PFSK-1 (cell line): ENCODE measurements around the gene TTLL7.

ENCODE experiments used
- FOXP2 ChIP-seq: optimal IDR thresholded peaks from 2 replicates; pipeline ENCODE3; 2011; ENCODE audit warnings: borderline replicate concordance, control low read depth, inconsistent platforms; ENCODE audit not compliant: insufficient read depth; ENCODE audit errors: extremely low read length, extremely low read depth
- POLR2AphosphoS5 ChIP-seq: IDR thresholded peaks from 2 replicates; pipeline ENCODE4 v1.6.1; 2012; ENCODE audit warnings: low read depth, mild to moderate bottlenecking, control low read depth, low read length, moderate library complexity
- SIN3A ChIP-seq: IDR thresholded peaks from 2 replicates; pipeline ENCODE4 v1.6.1; 2012; ENCODE audit warnings: mild to moderate bottlenecking, low read length, moderate library complexity, borderline replicate concordance; ENCODE audit not compliant: insufficient read depth
- TAF1 ChIP-seq: IDR thresholded peaks from 2 replicates; pipeline ENCODE4 v1.6.1; 2012; ENCODE audit warnings: low read length, control low read depth, borderline replicate concordance; ENCODE audit not compliant: insufficient read depth
- TF ChIP-seq, protein P1 (sequence below), 2 experiments: IDR thresholded peaks; 2 replicates each; pipeline versions ENCODE4 v1.6.1 to v1.8.0; 2011 to 2012; ENCODE audit warnings: low read depth in 2 of 2, low read length in 2 of 2, control low read depth in 1 of 2, inconsistent platforms in 1 of 2, mild to moderate bottlenecking in 1 of 2, moderate library complexity in 1 of 2; ENCODE audit not compliant: insufficient read depth in 1 of 2

TTLL7 gene

GRCh38 chr1:84012018-84012417 is 13.1 kb upstream of the TTLL7 start:
- no peak for TF ChIP-seq SIN3A
- no peak for TF ChIP-seq FOXP2
- TF ChIP-seq, protein P1, sequence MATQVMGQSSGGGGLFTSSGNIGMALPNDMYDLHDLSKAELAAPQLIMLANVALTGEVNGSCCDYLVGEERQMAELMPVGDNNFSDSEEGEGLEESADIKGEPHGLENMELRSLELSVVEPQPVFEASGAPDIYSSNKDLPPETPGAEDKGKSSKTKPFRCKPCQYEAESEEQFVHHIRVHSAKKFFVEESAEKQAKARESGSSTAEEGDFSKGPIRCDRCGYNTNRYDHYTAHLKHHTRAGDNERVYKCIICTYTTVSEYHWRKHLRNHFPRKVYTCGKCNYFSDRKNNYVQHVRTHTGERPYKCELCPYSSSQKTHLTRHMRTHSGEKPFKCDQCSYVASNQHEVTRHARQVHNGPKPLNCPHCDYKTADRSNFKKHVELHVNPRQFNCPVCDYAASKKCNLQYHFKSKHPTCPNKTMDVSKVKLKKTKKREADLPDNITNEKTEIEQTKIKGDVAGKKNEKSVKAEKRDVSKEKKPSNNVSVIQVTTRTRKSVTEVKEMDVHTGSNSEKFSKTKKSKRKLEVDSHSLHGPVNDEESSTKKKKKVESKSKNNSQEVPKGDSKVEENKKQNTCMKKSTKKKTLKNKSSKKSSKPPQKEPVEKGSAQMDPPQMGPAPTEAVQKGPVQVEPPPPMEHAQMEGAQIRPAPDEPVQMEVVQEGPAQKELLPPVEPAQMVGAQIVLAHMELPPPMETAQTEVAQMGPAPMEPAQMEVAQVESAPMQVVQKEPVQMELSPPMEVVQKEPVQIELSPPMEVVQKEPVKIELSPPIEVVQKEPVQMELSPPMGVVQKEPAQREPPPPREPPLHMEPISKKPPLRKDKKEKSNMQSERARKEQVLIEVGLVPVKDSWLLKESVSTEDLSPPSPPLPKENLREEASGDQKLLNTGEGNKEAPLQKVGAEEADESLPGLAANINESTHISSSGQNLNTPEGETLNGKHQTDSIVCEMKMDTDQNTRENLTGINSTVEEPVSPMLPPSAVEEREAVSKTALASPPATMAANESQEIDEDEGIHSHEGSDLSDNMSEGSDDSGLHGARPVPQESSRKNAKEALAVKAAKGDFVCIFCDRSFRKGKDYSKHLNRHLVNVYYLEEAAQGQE (IDR thresholded peaks at IDR 0.05; ENCODE audit: insufficient read depth in 1 of 2, low read depth in 2 of 2, low read length in 2 of 2): no peak
- TF ChIP-seq TAF1: no peak
- TF ChIP-seq POLR2AphosphoS5: no peak

- no peak for TF ChIP-seq TAF1
- TF ChIP-seq, protein P1 (IDR thresholded peaks at IDR 0.05; ENCODE audit: insufficient read depth in 1 of 2, low read depth in 2 of 2, low read length in 2 of 2): no peak
- TF ChIP-seq SIN3A: no peak
- TF ChIP-seq FOXP2: no peak
- TF ChIP-seq POLR2AphosphoS5: no peak
Observed at GRCh38 chr1:84010136-84010535, 11.2 kb upstream of the TTLL7 start.

- no peak for TF ChIP-seq SIN3A
- no peak for TF ChIP-seq POLR2AphosphoS5
- no peak for TF ChIP-seq FOXP2
- no peak for TF ChIP-seq TAF1
- TF ChIP-seq, protein P1 (IDR thresholded peaks at IDR 0.05; ENCODE audit: insufficient read depth in 1 of 2, low read depth in 2 of 2, low read length in 2 of 2): no peak
Observed at GRCh38 chr1:84008631-84009030, 9.7 kb upstream of the TTLL7 start.

DNA sequence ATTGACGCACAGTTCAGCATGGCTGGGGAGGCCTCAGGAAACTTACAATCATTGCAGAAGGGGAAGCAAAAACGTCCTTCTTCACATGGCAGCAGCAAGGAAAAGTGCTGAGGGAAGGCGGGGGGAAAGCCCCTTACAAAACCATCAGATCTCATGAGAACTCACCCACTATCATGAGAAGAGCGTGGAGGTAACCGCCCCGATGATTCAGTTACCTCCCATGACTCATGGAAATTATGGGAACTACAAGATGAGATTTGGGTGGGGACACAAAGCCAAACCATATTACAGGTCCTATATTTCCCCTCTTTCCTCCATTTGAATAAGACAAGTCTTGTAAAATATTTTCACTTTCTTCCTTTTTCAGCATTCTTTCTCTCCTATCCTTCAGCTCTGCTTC is 7.7 kb upstream of the TTLL7 start:
- TF ChIP-seq SIN3A (no peak), POLR2AphosphoS5 (no peak), FOXP2 (no peak), TAF1 (no peak)
- TF ChIP-seq, protein P1 (IDR thresholded peaks at IDR 0.05; ENCODE audit: insufficient read depth in 1 of 2, low read depth in 2 of 2, low read length in 2 of 2): no peak

DNA sequence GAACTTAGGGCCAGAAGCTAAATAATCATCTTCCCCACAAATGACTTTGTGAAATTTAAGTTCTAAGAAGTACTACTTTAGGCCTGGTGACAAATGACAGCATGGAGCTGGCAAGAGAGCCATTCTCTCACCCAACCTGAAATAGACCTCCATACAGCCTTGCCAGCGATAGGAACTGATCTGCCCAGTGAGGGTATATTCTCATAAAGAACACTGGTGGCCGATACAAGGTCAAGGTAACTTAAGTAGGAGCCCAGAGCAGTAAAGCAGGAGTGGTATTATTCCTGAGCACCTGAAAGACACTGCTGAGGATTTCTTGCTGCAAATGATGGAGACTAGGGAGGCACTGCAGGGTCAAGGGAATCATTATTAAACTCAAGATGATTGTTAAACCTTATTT is 2.6 kb upstream of the TTLL7 start:
- TF ChIP-seq, protein P1 (IDR thresholded peaks at IDR 0.05; ENCODE audit: insufficient read depth in 1 of 2, low read depth in 2 of 2, low read length in 2 of 2): no peak
- TF ChIP-seq POLR2AphosphoS5 (no peak), TAF1 (no peak), SIN3A (no peak), FOXP2 (no peak)
